Mesothelial cell of epicardium (in vitro differentiated cells): ENCODE data around the gene SP140. TPM values are rescaled to one million over a fixed set of nuclear protein-coding genes. Genes with fewer than 3 reads are reported as not detected.

Source experiments
- DNase-seq, 2 experiments: peaks; one replicate each; pipeline ENCODE4 v3.0.0; 2021; ENCODE audit warnings: low spot score in 2 of 2; ENCODE audit not compliant: unreplicated experiment in 2 of 2
- H3K27ac Mint-ChIP-seq: 2 replicates; pipeline ENCODE4 v1.8.0; 2021; ENCODE audit warnings: mixed read lengths
- H3K27me3 Mint-ChIP-seq: 2 replicates; pipeline ENCODE4 v1.8.0; 2021; ENCODE audit warnings: low read depth, mixed read lengths
- H3K36me3 Mint-ChIP-seq: 2 replicates; pipeline ENCODE4 v1.8.0; 2021; ENCODE audit warnings: mixed read lengths
- H3K4me1 Mint-ChIP-seq: 2 replicates; pipeline ENCODE4 v1.8.0; 2021; ENCODE audit warnings: mixed read lengths
- H3K4me3 Mint-ChIP-seq: 2 replicates; pipeline ENCODE4 v1.8.0; 2021; ENCODE audit warnings: mild to moderate bottlenecking, moderate library complexity, mixed read lengths
- H3K9me3 Mint-ChIP-seq: 2 replicates; pipeline ENCODE4 v1.8.0; 2021; ENCODE audit warnings: mixed read lengths
- CTCF ChIP-seq: fragments of 200-600 bp; sonication (generic); IDR thresholded peaks from one replicate; pipeline ENCODE4 v1.5.0; 2021; ENCODE audit warnings: antibody characterized with exemption; ENCODE audit not compliant: unreplicated experiment
- total RNA-seq: library from RNA; stranded (reverse); gene quantifications from 3 replicates; pipeline ENCODE4 v1.2.1, GENCODE V29; 2021

The SP140 gene
- total RNA-seq, 1 donor from 2014 or later, result 0.34 TPM

- Mint-ChIP-seq H3K27ac (no peak overlapping the region), H3K4me3 (no peak overlapping the region), H3K36me3 (peaks cover 2% of the 10 kb centered on the region), H3K27me3 (no peaks in the 10 kb centered on the region), H3K9me3 (peaks cover 16% of the 10 kb centered on the region), H3K4me1 (peaks cover 4% of the 10 kb centered on the region)
- no peak for TF ChIP-seq CTCF
- no peak for DNase-seq
Observed at GRCh38 chr2:230227216-230227615, 1.7 kb downstream of the SP140 start.

GRCh38 chr2:230230087-230230486 lies 4.6 kb downstream of the SP140 start:
- Mint-ChIP-seq H3K9me3 (peaks cover 16% of the 10 kb centered on the region), H3K27me3 (no peaks in the 10 kb centered on the region), H3K36me3 (peaks cover 2% of the 10 kb centered on the region), H3K27ac (no peak overlapping the region), H3K4me3 (no peak overlapping the region), H3K4me1 (no peaks in the 10 kb centered on the region)
- no peak for TF ChIP-seq CTCF
- no peak for DNase-seq

GRCh38 chr2:230230496-230231200 lies 5.1 kb downstream of the SP140 start:
- H3K27ac Mint-ChIP-seq, result no peak overlapping the region
- no peaks in the 10 kb centered on the region for H3K4me1 Mint-ChIP-seq
- no peak for DNase-seq
- no peaks in the 10 kb centered on the region for H3K27me3 Mint-ChIP-seq
- H3K36me3 Mint-ChIP-seq, result peaks cover 2% of the 10 kb centered on the region
- H3K9me3 Mint-ChIP-seq, result peaks cover 16% of the 10 kb centered on the region
- no peak overlapping the region for H3K4me3 Mint-ChIP-seq
- no peak for TF ChIP-seq CTCF

- Mint-ChIP-seq H3K4me3 (no peak overlapping the region), H3K9me3 (peaks cover 16% of the 10 kb centered on the region), H3K4me1 (no peaks in the 10 kb centered on the region), H3K27ac (no peak overlapping the region), H3K27me3 (no peaks in the 10 kb centered on the region), H3K36me3 (peaks cover 2% of the 10 kb centered on the region)
- TF ChIP-seq CTCF, result no peak
- no peak for DNase-seq
Observed at GRCh38 chr2:230231251-230231650, 5.7 kb downstream of the SP140 start.

GRCh38 chr2:230234122-230234722 lies 8.7 kb downstream of the SP140 start:
- DNase-seq, result no peak
- no peaks in the 10 kb centered on the region for H3K27me3 Mint-ChIP-seq
- TF ChIP-seq CTCF, result no peak
- no peak overlapping the region for H3K27ac Mint-ChIP-seq
- H3K9me3 Mint-ChIP-seq, result peaks cover 16% of the 10 kb centered on the region
- no peak overlapping the region for H3K4me3 Mint-ChIP-seq
- peaks cover 4% of the 10 kb centered on the region for H3K4me1 Mint-ChIP-seq
- H3K36me3 Mint-ChIP-seq, result peaks cover 2% of the 10 kb centered on the region
